Activated CD8-positive, alpha-beta memory T cell treated with anti-CD3 and anti-CD28 coated beads, Interleukin-2, amount 50 U/mL, for 24 hours (primary cell): Measurements from ENCODE around the gene ATP9B.
A peak's percentile ranks its signal among the peaks of the same experiment; 100 is the strongest.

Experiments
- DNase-seq: peaks from one replicate; pipeline ENCODE4 v3.0.0-alpha.2; 2020; ENCODE audit errors: extremely low read depth

Gene ATP9B, protein sequence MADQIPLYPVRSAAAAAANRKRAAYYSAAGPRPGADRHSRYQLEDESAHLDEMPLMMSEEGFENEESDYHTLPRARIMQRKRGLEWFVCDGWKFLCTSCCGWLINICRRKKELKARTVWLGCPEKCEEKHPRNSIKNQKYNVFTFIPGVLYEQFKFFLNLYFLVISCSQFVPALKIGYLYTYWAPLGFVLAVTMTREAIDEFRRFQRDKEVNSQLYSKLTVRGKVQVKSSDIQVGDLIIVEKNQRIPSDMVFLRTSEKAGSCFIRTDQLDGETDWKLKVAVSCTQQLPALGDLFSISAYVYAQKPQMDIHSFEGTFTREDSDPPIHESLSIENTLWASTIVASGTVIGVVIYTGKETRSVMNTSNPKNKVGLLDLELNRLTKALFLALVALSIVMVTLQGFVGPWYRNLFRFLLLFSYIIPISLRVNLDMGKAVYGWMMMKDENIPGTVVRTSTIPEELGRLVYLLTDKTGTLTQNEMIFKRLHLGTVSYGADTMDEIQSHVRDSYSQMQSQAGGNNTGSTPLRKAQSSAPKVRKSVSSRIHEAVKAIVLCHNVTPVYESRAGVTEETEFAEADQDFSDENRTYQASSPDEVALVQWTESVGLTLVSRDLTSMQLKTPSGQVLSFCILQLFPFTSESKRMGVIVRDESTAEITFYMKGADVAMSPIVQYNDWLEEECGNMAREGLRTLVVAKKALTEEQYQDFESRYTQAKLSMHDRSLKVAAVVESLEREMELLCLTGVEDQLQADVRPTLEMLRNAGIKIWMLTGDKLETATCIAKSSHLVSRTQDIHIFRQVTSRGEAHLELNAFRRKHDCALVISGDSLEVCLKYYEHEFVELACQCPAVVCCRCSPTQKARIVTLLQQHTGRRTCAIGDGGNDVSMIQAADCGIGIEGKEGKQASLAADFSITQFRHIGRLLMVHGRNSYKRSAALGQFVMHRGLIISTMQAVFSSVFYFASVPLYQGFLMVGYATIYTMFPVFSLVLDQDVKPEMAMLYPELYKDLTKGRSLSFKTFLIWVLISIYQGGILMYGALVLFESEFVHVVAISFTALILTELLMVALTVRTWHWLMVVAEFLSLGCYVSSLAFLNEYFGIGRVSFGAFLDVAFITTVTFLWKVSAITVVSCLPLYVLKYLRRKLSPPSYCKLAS

DNA sequence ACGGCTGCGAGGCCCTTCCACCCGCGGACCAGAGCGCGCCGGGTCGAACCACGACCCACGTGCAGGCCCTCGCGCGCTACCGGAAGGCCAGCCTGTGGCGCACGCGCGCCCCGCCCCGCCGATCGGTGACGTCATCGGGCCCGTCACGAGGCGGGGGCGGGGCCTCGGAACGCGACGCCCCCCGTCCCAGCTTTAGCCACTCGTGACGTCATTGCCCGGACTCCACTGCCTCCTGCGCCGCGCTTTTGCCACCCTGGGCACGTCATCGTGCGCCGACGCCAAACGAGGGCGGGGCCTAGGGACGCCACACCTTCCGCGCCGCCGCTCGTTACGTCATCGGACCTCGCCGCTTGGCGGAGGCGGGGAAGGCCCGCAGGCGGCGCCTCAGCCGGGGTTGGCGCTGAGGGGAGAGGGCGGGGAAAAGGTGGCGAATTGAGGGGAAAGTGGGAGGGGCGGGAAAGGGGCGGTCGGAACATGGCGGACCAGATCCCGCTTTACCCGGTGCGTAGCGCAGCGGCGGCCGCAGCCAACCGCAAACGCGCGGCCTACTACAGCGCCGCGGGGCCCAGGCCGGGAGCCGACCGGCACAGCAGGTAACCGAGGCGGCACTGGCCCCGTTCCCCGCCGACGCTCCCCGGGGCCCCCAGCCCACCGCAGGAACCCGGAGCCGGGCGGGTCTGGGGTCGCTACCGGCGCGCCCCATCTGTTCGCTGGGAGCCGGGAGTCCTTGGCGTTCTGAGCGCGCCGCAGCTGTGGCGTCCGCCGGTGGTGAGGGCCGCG lies at the start of gene ATP9B:
Gene ATP9B (plus strand): TSS at position 458 of the 780 bp plus-strand sequence. CDS start 17 bp downstream, at position 475.
- peak; percentile 93 for DNase-seq

DNA sequence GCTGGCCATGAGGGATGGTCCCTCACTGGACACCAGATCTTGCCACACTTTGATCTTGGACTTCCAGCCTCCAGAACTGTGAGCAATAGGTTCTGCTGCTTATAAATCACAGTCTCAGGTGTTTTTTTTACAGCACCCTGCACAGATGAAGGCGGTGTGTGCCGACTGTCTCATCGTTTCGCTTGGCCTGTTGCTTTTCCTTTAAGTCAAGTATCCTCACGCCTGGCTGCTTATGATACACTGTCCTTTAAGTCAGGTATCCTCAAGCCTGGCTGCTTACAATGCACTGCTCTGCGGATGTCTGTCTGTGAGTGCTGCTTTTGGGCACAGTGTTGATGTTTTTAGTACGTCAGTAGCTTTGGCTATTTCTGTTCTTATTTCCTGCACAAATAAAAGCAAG lies 49.3 kb upstream of the ATP9B start:
- no peak for DNase-seq

DNA sequence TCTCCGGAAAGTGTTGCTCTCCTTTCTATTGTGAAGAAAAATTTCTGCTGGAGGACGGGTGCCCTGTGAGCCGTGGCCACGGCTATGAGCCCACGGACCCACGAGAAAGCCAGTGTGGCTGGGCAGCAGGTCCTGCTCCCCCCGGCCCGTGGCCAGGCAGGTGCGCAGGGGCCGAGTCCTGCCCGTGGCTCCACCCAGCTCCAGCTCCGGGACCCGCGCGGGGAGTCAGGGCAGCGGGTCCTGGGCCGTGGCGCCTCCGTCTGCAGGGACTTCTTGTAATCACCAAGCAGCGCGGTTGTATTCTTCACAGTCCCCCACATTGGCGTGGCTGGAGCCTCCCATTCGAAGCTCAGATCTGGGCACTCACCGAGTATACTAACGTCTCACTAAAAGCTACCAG lies 46.6 kb upstream of the ATP9B start:
- DNase-seq, result no peak

DNA sequence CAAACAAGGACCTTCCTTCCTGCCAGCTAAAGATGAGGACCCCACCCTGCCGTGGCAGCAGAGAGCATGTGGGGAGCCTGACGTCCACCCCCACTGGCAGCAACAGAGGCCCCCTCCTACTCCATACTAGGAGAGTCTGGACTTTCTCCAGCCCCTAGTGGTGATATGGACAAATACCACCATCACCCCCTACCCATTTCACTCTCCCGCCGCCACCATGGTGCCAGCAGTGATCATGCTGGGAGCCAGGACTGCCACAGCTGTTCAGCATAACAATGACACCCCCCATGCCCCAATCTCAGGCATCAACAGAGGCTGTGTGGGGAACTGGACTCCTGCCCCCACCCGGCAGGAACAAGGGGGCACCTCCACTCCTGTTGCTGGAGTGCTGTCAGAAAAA lies 42.7 kb upstream of the ATP9B start:
- no peak for DNase-seq

DNA sequence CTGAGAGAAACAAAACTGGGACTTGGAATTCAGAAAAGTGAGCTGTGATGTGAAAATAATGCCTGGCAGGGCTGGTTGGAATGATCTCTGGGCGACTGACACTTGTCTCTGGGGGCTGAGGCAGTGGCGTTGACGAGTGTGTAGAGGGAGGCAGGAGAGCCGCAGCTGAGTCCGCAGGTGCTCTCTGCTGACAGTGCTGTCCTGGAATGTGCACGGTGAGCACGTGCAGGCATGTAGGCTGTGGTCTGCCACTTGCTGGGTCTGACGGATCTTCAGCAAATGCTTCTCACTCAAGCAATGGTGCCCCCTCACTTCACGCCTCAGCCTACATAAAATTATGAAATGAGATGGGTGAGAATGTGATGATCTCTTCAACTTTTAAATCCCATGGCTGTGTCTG lies 38.5 kb upstream of the ATP9B start:
- no peak for DNase-seq

DNA sequence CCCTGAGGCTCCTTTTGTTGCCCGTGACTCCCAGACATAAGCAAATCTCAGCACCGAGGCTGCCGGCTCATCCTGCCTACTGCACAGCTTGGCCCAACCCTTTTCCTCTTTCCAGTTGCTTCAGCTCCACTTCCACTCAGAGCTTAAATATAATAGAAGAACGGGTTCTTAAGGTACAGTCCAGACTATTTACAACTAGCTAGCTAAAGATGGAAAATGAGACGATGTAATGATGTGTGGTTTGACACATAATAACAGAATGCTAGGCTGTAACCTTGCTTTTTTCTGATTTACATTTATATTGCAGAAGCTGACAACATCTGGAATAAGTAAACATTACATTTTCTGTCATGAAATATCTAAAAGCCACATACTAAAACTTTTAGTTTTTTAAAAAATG lies 26.9 kb upstream of the ATP9B start:
- DNase-seq, result no peak

DNA sequence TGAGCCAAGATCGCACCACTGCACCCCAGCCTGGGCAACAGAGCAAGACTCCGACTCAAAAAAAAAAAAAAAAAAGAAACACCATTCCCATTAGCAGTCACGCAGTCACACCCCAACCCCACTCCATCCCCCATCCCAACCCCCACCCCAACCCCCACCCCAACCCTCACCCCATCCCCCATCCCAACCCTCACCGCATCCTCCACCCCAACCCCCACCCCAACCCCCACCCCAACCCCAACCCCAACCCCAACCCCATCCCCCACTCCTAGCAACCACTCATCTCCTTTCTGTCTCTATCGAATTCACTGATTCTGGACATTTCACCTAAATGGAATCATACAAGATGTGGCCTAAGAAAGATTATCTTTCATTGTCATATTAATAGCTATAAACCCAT lies 25.9 kb upstream of the ATP9B start:
- no peak for DNase-seq

DNA sequence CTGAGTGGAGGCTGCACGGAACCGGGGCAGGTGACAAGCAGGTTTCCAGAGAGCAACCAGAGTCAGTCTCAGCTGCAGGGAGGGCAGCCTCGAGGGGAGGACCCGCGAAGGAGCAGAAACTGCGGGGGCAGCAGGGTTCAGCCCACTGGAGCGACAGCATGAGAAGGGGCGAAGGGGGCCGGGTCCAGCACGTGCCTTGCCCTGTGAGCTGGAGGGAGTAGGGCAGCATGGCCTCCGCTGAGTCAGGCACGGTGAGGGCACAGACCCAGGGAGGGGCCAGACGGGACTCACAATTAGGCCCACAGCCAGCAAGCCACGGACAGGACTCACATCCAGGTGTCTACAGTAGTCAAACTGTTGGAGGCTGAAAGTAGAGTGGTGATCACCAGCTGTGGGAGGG lies 22.7 kb upstream of the ATP9B start:
- DNase-seq, result no peak

DNA sequence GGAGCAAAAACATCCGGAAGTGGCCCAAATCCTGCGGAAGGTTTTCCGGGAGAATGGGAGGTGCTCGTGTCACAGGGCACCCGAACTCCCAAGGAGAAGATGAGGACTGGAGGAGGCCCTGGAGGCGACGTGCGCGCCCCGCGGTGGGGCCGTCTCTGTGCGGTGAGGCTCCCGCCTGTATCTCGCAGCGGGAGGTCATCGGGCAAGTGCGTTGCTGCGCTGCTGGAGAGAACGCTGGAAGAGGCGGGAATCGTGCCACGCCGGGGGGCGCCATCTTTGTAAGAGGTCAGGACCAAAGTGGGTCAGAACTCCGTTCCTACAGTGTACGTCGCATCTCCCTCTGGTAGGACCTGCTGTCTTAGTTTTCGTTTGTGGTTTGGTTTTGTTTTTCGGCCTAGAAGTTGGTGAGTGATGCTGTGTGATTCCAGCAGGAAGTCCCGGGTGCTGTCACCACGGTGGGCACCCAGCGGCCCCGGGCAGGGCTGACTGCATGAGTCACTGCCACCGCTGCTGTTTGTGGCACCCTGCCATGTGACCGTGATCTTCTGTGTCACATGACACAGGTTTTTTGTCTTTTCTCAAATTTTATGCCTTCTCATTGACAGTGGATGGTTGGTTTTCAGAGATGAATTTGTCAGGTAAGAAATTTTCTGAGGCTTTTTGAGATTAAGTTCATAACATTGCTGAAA lies 21.5 kb upstream of the ATP9B start:
- no peak for DNase-seq

DNA sequence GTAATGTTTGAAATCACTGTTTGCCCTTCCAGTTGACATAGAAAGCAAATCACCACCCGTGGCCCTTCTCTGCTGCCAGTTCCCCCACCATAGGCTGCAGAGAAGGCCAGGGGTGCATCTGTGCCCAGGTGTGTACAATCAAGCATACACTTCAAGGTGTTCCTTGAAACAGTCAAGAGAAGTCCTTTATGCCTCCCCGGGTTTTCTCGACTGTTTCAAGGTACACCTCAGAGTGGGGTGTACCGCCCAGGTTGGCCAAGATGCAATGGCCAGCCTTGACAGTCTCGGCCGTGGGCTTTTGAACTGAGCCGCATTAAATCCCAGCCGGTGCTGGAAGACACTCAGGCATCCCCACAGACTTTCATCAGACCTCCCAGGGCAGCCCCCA lies 21.0 kb upstream of the ATP9B start:
- DNase-seq, result no peak

DNA sequence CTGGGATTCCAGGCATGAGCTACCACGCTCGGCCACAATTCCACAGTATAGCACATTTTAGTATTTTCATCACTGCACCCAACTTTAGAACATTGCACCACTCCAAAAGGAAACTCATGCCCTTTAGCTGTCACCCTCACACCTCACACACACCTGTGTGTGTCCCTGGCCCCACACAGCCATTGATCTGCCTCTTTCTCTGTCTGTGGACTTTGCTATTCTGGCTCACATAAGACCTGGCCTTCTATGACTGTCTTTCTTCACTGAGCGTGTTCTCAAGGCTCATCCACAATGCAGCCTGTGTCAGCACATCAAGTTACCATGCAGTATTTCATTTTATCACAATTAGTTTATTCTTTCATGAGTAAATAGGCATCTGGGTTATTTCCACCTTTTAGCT lies 19.7 kb upstream of the ATP9B start:
- DNase-seq, result no peak

DNA sequence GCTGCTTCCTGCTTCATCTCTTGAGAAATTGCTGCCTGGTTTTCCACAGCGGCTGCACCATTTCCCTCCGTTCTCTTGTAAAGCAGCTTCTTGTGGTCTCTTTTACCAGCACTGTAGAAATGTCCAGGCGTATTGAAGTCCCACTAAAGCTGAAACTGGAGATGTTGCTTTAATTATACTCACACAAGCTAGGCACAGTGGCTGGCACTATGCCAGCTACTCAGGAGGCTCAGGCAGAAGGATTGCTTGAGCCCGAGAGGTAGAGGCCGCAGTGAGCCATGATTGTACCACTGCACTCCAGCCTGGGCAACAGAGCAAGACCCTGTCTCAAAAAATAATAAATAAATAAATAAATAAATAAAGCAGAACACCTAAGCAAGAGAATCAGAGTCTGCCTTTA lies 19.2 kb upstream of the ATP9B start:
- DNase-seq, result no peak

DNA sequence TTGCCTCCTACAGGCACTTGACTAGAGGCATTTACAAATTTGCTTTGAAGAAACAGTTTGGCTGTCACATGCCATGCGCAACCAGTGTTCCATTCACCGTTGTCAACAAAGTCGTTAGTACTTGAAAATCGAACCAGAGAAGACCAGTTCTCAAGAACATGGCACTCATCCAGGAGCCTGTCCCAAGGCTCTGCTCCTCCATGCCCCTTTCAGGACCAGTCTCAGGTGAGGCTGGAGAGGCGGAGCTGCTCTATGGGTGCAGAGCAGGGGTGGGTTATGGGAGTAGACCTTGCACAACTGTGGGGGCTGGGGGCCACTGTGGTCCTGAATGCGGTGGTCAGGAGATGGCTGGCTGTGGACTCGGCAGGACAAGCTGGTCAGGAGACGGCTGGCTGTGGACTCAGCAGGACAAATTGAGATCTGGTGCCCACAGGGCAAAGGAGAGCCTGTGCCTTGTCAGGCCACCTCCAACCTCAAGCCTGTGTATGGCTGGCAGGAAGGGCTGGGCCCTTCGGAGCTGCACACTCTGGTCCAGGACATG lies 12.3 kb upstream of the ATP9B start:
- no peak for DNase-seq

DNA sequence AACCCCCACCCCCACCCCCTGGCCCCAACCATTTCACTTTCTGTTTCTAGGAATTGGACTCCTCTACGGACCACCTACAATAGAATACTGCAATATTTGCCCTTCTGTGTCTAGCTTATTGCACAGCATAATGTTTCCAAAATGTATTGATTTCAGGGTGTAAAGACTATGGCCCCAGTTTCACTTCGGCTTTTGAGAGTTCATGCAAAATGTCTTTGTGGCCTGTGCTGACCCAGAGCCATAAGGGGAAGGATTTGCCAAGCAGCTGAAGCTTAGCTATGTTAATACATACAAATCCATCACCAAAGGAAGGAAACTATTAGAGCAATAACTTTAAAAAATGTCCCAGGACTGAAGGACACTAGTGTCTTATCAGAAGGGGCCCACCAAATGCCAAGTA lies 11.2 kb upstream of the ATP9B start:
- DNase-seq, result no peak

DNA sequence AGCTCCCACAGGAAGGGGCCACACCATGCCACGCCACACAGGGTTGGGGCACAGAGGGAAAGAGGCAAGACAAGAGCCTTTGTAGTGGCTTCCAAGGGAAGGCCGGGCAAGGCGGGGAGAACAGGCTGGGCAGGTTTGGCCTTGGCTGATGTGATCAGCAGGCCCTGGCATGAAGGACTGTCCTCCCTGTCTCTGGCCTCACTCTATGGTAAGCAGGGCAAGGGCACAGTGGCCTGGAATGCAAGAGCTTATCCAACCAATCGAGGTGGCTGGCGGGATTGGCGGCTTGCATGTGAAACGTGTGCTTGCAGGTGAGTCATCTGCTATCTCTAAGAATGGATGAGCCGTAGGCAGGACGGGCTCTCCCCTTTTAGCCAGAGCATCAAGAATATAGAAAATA lies 6.4 kb upstream of the ATP9B start:
- DNase-seq, result no peak

DNA sequence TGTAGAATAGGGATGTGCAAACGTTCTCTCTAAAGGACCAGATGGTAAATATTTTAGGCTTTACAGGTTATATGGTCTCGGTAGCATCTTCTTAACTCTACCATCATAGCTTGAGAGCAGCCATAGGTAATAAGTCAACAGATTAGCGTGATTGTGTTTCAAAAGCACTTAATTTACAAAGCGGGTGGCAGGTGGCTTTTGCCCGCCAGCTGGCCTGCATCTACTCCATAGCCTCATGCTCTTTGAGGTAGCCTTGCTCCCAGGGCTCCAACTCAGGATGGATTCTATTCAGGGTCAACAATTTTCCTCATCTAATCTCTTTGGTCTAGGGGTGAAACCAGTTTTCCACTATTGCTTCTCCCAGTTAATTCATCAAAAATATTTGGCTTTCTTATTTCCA lies 5.0 kb upstream of the ATP9B start:
- DNase-seq, result no peak

DNA sequence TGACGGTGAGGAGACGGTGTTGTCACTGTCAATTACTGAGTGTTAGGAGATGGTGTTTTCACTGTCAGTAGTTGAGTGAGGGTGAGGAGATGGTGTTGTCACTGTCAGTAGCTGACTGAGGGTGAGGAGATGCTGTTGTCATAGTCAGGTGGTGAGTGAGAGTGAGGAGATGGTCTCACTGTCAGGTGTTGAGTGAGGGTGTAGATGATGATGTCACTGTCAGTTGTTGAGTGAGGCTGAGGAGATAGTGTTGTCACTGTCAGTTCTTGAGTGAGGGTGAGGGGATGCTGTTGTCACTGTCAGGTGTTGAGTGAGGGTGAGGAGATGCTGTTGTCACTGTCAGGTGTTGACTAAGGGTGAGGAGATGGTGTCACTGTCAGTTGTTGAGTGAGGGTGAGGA lies 3.4 kb upstream of the ATP9B start:
- no peak for DNase-seq

DNA sequence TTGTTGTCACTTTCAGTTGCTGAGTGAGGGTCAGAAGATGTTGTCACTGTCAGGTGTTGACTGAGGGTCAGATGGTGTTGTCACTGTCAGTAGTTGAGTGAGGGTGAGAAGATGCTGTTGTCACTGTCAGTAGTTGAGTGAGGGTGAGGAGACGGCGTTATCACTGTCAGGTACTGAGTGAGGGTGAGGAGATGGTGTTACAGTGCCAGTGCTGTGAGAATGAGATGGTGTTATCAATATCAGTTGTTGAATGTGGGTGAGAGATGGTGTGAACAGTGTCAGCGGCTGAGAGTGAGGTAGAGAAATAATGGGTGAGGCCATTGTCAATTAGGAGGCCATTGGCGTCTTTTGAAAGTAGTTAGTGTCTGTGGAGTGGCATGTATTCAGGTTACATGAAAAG lies 1.6 kb upstream of the ATP9B start:
- DNase-seq, result no peak

DNA sequence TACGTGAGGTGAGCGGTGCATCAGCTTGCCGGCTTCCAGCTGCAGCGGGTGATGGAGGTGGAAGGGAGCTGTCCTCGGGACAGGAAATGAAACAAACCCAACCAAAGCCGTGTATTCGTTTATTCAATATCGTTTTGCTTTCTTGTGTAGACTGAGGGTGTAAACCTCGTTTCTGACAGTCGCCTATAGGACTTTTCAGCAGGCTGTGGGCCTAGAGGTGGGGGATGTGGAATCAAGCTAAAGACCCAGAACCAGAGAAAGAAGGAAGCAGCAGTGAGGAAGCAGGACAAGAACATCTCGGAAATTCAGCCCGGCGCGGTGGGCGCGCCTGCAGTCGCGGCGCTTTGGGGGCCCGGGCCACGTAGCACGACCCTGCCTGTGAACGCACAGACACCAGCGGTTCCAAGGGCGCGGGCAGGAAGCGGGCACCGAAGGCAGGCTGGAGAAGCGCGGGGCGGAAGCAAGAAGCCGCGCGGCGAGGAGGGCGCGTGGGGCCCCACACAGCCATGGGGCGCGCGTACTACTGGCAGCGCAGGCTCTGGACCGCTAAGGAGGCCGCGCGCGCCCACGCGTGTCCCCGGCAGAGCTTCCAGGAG lies 755 bp upstream of the ATP9B start:
- no peak for DNase-seq

DNA sequence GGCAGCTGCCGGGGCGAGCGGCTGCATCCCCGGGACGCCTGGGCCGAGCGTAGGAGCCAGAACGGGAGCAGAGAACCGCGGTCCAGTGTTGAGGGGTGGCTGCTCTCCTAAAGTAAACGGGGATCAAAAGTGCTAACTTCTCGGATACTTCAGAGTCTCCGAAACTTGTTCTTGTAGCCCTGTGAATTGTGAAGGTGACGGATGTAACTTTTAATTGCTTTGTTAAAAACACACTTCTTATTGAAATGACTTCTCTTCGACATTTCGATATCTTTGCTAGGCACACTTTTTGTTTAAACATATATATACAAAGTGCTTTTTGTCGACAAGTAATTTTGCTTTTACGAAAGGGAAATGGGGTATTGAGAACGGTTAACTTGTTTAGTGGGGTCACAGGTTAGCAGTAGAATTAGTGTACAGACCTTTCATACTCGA lies 540 bp downstream of the ATP9B start:
- DNase-seq, result no peak
